ENCODE data around the gene PRM1. TPM values are rescaled to one million over a fixed set of nuclear protein-coding genes. Genes with fewer than 3 reads are reported as not detected.

The PRM1 gene
- total RNA-seq, 1 experiment from 2014 or later: not detected

- H3K27me3 ChIP-seq (replicated peaks; ENCODE audit: control insufficient read depth, insufficient read depth, low read length): no peaks in the 10 kb centered on the region
- no peaks in the 10 kb centered on the region for H3K9me3 Mint-ChIP-seq (ENCODE audit: unreplicated experiment)
- H3K27me3 Mint-ChIP-seq (ENCODE audit: insufficient read depth, unreplicated experiment): no peaks in the 10 kb centered on the region
- H3K4me3 Mint-ChIP-seq (ENCODE audit: unreplicated experiment): no peak overlapping the region
- TF ChIP-seq, protein P1, sequence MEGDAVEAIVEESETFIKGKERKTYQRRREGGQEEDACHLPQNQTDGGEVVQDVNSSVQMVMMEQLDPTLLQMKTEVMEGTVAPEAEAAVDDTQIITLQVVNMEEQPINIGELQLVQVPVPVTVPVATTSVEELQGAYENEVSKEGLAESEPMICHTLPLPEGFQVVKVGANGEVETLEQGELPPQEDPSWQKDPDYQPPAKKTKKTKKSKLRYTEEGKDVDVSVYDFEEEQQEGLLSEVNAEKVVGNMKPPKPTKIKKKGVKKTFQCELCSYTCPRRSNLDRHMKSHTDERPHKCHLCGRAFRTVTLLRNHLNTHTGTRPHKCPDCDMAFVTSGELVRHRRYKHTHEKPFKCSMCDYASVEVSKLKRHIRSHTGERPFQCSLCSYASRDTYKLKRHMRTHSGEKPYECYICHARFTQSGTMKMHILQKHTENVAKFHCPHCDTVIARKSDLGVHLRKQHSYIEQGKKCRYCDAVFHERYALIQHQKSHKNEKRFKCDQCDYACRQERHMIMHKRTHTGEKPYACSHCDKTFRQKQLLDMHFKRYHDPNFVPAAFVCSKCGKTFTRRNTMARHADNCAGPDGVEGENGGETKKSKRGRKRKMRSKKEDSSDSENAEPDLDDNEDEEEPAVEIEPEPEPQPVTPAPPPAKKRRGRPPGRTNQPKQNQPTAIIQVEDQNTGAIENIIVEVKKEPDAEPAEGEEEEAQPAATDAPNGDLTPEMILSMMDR (IDR thresholded peaks at IDR 0.05; ENCODE audit: insufficient read depth in 1 of 2, low read depth in 1 of 2, low read length in 1 of 2, severe bottlenecking in 1 of 2, unreplicated experiment in 1 of 2): no peak
- H3K9me3 ChIP-seq: no peaks in the 10 kb centered on the region
- H3K4me1 Mint-ChIP-seq (ENCODE audit: low read depth, unreplicated experiment): no peaks in the 10 kb centered on the region
- no TSS peak for BruUV-seq (replicated peaks)
- DNase-seq: no peak
- peaks cover 13% of the 10 kb centered on the region for H3K4me1 ChIP-seq
- POLR2A ChIA-PET: interaction anchor here (0.6 kb wide), 1 partner anchor 36 kb away, joined by 8 read pairs; no protein-coding TSS in a partner anchor
- no peak overlapping the region for H3K27ac Mint-ChIP-seq (ENCODE audit: unreplicated experiment)
- no peaks in the 10 kb centered on the region for H3K36me3 ChIP-seq (ENCODE audit: control insufficient read depth, insufficient read depth, low read length)
- CTCF ChIA-PET: interaction anchor here (1.2 kb wide), 1 partner anchor 43 kb away, joined by 5 read pairs; the partner anchor contains the start of gene SOCS1
- no peaks in the 10 kb centered on the region for H3K36me3 Mint-ChIP-seq (ENCODE audit: insufficient read depth, unreplicated experiment)
- intact Hi-C loops (cut with micrococcal nuclease; ENCODE audit: unreplicated experiment): no loop called here
- no peak overlapping the region for H3K4me3 ChIP-seq (ENCODE audit: low read depth, low read length)
Observed at GRCh38 chr16:11298143-11298900, 17.2 kb upstream of the PRM1 start.

GRCh38 chr16:11297492-11298142, 16.5 kb upstream of the PRM1 start:
- H3K27me3 ChIP-seq (replicated peaks; ENCODE audit: control insufficient read depth, insufficient read depth, low read length): no peaks in the 10 kb centered on the region
- Mint-ChIP-seq H3K9me3 (ENCODE audit: unreplicated experiment) (no peaks in the 10 kb centered on the region), H3K4me3 (ENCODE audit: unreplicated experiment) (no peak overlapping the region), H3K4me1 (ENCODE audit: low read depth, unreplicated experiment) (no peaks in the 10 kb centered on the region), H3K27me3 (ENCODE audit: insufficient read depth, unreplicated experiment) (no peaks in the 10 kb centered on the region), H3K36me3 (ENCODE audit: insufficient read depth, unreplicated experiment) (no peaks in the 10 kb centered on the region), H3K27ac (ENCODE audit: unreplicated experiment) (no peak overlapping the region)
- no peak overlapping the region for H3K4me3 ChIP-seq (ENCODE audit: low read depth, low read length)
- H3K36me3 ChIP-seq (ENCODE audit: control insufficient read depth, insufficient read depth, low read length): no peaks in the 10 kb centered on the region
- peaks cover 13% of the 10 kb centered on the region for H3K4me1 ChIP-seq
- DNase-seq: no peak
- no TSS peak for BruUV-seq (replicated peaks)
- no peaks in the 10 kb centered on the region for H3K9me3 ChIP-seq
- intact Hi-C loops (cut with micrococcal nuclease; ENCODE audit: unreplicated experiment): no loop called here
- CTCF ChIA-PET: no interaction called here
- POLR2A ChIA-PET: interaction anchor here (0.6 kb wide), 1 partner anchor 686 kb away, joined by 3 read pairs; no protein-coding TSS in a partner anchor
- TF ChIP-seq, protein P1 (IDR thresholded peaks at IDR 0.05; ENCODE audit: insufficient read depth in 1 of 2, low read depth in 1 of 2, low read length in 1 of 2, severe bottlenecking in 1 of 2, unreplicated experiment in 1 of 2): no peak

GRCh38 chr16:11296706-11297491, 15.8 kb upstream of the PRM1 start:
- no peak overlapping the region for H3K4me3 Mint-ChIP-seq (ENCODE audit: unreplicated experiment)
- Histone ChIP-seq H3K4me1 (peaks cover 13% of the 10 kb centered on the region), H3K9me3 (no peaks in the 10 kb centered on the region), H3K36me3 (ENCODE audit: control insufficient read depth, insufficient read depth, low read length) (no peaks in the 10 kb centered on the region), H3K27me3 (replicated peaks; ENCODE audit: control insufficient read depth, insufficient read depth, low read length) (no peaks in the 10 kb centered on the region), H3K4me3 (ENCODE audit: low read depth, low read length) (no peak overlapping the region)
- peaks cover under 1% of the 10 kb centered on the region for H3K4me1 Mint-ChIP-seq (ENCODE audit: low read depth, unreplicated experiment)
- ChIA-PET CTCF (interaction anchor here (1.0 kb wide), 1 partner anchor 42 kb away, joined by 6 read pairs; the partner anchor contains the start of gene SOCS1), POLR2A (interaction anchor here (0.6 kb wide), 1 partner anchor 686 kb away, joined by 3 read pairs; no protein-coding TSS in a partner anchor)
- no peaks in the 10 kb centered on the region for H3K27me3 Mint-ChIP-seq (ENCODE audit: insufficient read depth, unreplicated experiment)
- no peaks in the 10 kb centered on the region for H3K9me3 Mint-ChIP-seq (ENCODE audit: unreplicated experiment)
- no TSS peak for BruUV-seq (replicated peaks)
- intact Hi-C loops (cut with micrococcal nuclease; ENCODE audit: unreplicated experiment): no loop called here
- TF ChIP-seq, protein P1 (IDR thresholded peaks at IDR 0.05; ENCODE audit: insufficient read depth in 1 of 2, low read depth in 1 of 2, low read length in 1 of 2, severe bottlenecking in 1 of 2, unreplicated experiment in 1 of 2): no peak
- no peak for DNase-seq
- no peaks in the 10 kb centered on the region for H3K36me3 Mint-ChIP-seq (ENCODE audit: insufficient read depth, unreplicated experiment)
- H3K27ac Mint-ChIP-seq (ENCODE audit: unreplicated experiment): no peak overlapping the region
